Right kidney (tissue), 9 donors: ENCODE data around the gene KIF15.
"Not testable (repeated sequence)": the region's sequence is repeated elsewhere in the genome, so short reads cannot be mapped to it uniquely, and the experiment has no call there.

Experiments
- DNase-seq: peaks from one replicate; pipeline ENCODE4 v3.0.0-alpha.2; 2016
- long read RNA-seq, 8 donors: transcript quantifications; one replicate each; lab custom pipeline, GENCODE V29; 2026

Gene KIF15
- long read RNA-seq, donor 1, partial matches to known transcripts: 7 of 7 reads
- long read RNA-seq, donor 1, other reads (novel, unspliced or antisense): 0 of 7 reads
- long read RNA-seq, donor 2, full-length matches to known transcripts: 1 of 10 reads
- long read RNA-seq, donor 2, partial matches to known transcripts: 9 of 10 reads
- long read RNA-seq, donor 2, other reads (novel, unspliced or antisense): 0 of 10 reads
- long read RNA-seq, donor 3: 0 reads
- long read RNA-seq, donor 4, partial matches to known transcripts: 50 of 50 reads
- long read RNA-seq, donor 4, other reads (novel, unspliced or antisense): 0 of 50 reads
- long read RNA-seq, donor 5, partial matches to known transcripts: 7 of 7 reads
- long read RNA-seq, donor 5, other reads (novel, unspliced or antisense): 0 of 7 reads
- long read RNA-seq, donor 6, partial matches to known transcripts: 6 of 6 reads
- long read RNA-seq, donor 6, other reads (novel, unspliced or antisense): 0 of 6 reads
- long read RNA-seq, donor 7, partial matches to known transcripts: 11 of 11 reads
- long read RNA-seq, donor 7, other reads (novel, unspliced or antisense): 0 of 11 reads
- long read RNA-seq, donor 8, partial matches to known transcripts: 6 of 6 reads
- long read RNA-seq, donor 8, other reads (novel, unspliced or antisense): 0 of 6 reads

- DNase-seq: peak; percentile 89
Observed at GRCh38 chr3:44761424-44762169, at the start of gene KIF15, which contains the start of gene KIAA1143. KIF15 (plus strand) TSS chr3:44761794; CDS start chr3:44761866, 72 bp downstream. KIAA1143 (minus strand) TSS chr3:44761619; CDS start chr3:44761602, 17 bp downstream.

- peak; percentile 81 for DNase-seq
Observed at GRCh38 chr3:44712455-44713075, 49.0 kb upstream of the KIF15 start, which contains the start of gene ZNF502. ZNF502 (plus strand) TSS chr3:44712660; CDS start chr3:44720262, 7,602 bp downstream.

- DNase-seq: no peak
Observed at GRCh38 chr3:44721231-44722102, 40.1 kb upstream of the KIF15 start.

GRCh38 chr3:44722103-44722401 lies 39.5 kb upstream of the KIF15 start:
- no peak for DNase-seq

- DNase-seq: peak; percentile 90
Observed at GRCh38 chr3:44729384-44729910, 32.1 kb upstream of the KIF15 start, which contains the start of gene ZNF501. ZNF501 (plus strand) TSS chr3:44729635; CDS start chr3:44734422, 4,787 bp downstream.

- no peak for DNase-seq
Observed at GRCh38 chr3:44734646-44735168, 26.9 kb upstream of the KIF15 start.

- DNase-seq: no peak
Observed at GRCh38 chr3:44761101-44761423, 532 bp upstream of the KIF15 start.

GRCh38 chr3:44762170-44762677 lies 630 bp downstream of the KIF15 start:
- no peak for DNase-seq

GRCh38 chr3:44762690-44763089 lies 1.1 kb downstream of the KIF15 start:
- DNase-seq: no peak

- DNase-seq: no peak
Observed at GRCh38 chr3:44764248-44764647, 2.7 kb downstream of the KIF15 start.

GRCh38 chr3:44771424-44772098 lies 10.0 kb downstream of the KIF15 start:
- DNase-seq: no peak

- no peak for DNase-seq
Observed at GRCh38 chr3:44772099-44772442, 10.5 kb downstream of the KIF15 start.

GRCh38 chr3:44782891-44783290 lies 21.3 kb downstream of the KIF15 start:
- DNase-seq: no peak

- no peak for DNase-seq
Observed at GRCh38 chr3:44795197-44795596, 33.6 kb downstream of the KIF15 start.

- DNase-seq: no peak
Observed at GRCh38 chr3:44802011-44802410, 40.4 kb downstream of the KIF15 start.

GRCh38 chr3:44803298-44803697 lies 41.7 kb downstream of the KIF15 start:
- DNase-seq: no peak

GRCh38 chr3:44805960-44806359 lies 44.4 kb downstream of the KIF15 start:
- no peak for DNase-seq

GRCh38 chr3:44814751-44815150 lies 53.2 kb downstream of the KIF15 start:
- no peak for DNase-seq

GRCh38 chr3:44816334-44816733 lies 54.7 kb downstream of the KIF15 start:
- DNase-seq: not testable (repeated sequence)

GRCh38 chr3:44821206-44821605 lies 59.6 kb downstream of the KIF15 start:
- not testable (repeated sequence) for DNase-seq
